Osteocyte (in vitro differentiated cells): ENCODE measurements around the gene ARID3C. TPM values are rescaled to one million over a fixed set of nuclear protein-coding genes. Genes with fewer than 3 reads are reported as not detected.

ENCODE experiments used
- DNase-seq: peaks from one replicate; pipeline ENCODE4 v3.0.0; 2021; ENCODE audit warnings: mixed read lengths; ENCODE audit not compliant: unreplicated experiment; ENCODE audit errors: extremely low spot score
- H3K27ac Mint-ChIP-seq: one replicate; pipeline ENCODE4 v1.8.0; 2021; ENCODE audit warnings: mild to moderate bottlenecking, mixed read lengths; ENCODE audit not compliant: unreplicated experiment
- H3K27me3 Mint-ChIP-seq: one replicate; pipeline ENCODE4 v1.8.0; 2021; ENCODE audit warnings: mixed read lengths; ENCODE audit not compliant: unreplicated experiment
- H3K36me3 Mint-ChIP-seq: one replicate; pipeline ENCODE4 v1.8.0; 2021; ENCODE audit warnings: mixed read lengths; ENCODE audit not compliant: unreplicated experiment
- H3K4me1 Mint-ChIP-seq: one replicate; pipeline ENCODE4 v1.8.0; 2021; ENCODE audit warnings: mixed read lengths; ENCODE audit not compliant: unreplicated experiment
- H3K4me3 Mint-ChIP-seq: one replicate; pipeline ENCODE4 v1.8.0; 2021; ENCODE audit warnings: mild to moderate bottlenecking, moderate library complexity, mixed read lengths; ENCODE audit not compliant: unreplicated experiment
- H3K9me3 Mint-ChIP-seq: one replicate; pipeline ENCODE4 v1.8.0; 2021; ENCODE audit warnings: mixed read lengths; ENCODE audit not compliant: unreplicated experiment
- CTCF ChIP-seq: fragments of 200-600 bp; sonication (generic); IDR thresholded peaks from 2 replicates; pipeline ENCODE4 v1.5.0; 2021; ENCODE audit warnings: antibody characterized with exemption, mild to moderate bottlenecking, moderate library complexity
- total RNA-seq: library from RNA; stranded (reverse); gene quantifications from 2 replicates; pipeline ENCODE4 v1.2.1, GENCODE V29; 2021

Gene ARID3C
- total RNA-seq, 1 donor from 2014 or later, result not detected

GRCh38 chr9:34584970-34585369, 43.9 kb downstream of the ARID3C start:
- no peak for DNase-seq
- H3K27me3 Mint-ChIP-seq, result peaks cover 84% of the 10 kb centered on the region
- no peaks in the 10 kb centered on the region for H3K9me3 Mint-ChIP-seq
- no peak overlapping the region for H3K27ac Mint-ChIP-seq
- H3K4me3 Mint-ChIP-seq, result no peak overlapping the region
- TF ChIP-seq CTCF, result no peak
- H3K4me1 Mint-ChIP-seq, result peaks cover 10% of the 10 kb centered on the region
- no peaks in the 10 kb centered on the region for H3K36me3 Mint-ChIP-seq

- peaks cover 3% of the 10 kb centered on the region for H3K4me1 Mint-ChIP-seq
- no peaks in the 10 kb centered on the region for H3K9me3 Mint-ChIP-seq
- peaks cover 84% of the 10 kb centered on the region for H3K27me3 Mint-ChIP-seq
- no peak for DNase-seq
- H3K36me3 Mint-ChIP-seq, result no peaks in the 10 kb centered on the region
- no peak for TF ChIP-seq CTCF
- H3K27ac Mint-ChIP-seq, result no peak overlapping the region
- no peak overlapping the region for H3K4me3 Mint-ChIP-seq
These were observed 46.1 kb downstream of the ARID3C start for GRCh38 chr9:34582787-34583186.

GRCh38 chr9:34581318-34581717, 47.5 kb downstream of the ARID3C start:
- no peak for DNase-seq
- Mint-ChIP-seq H3K27ac (no peak overlapping the region), H3K9me3 (no peaks in the 10 kb centered on the region), H3K4me3 (no peak overlapping the region), H3K36me3 (no peaks in the 10 kb centered on the region), H3K27me3 (peaks cover 82% of the 10 kb centered on the region), H3K4me1 (peaks cover 10% of the 10 kb centered on the region)
- no peak for TF ChIP-seq CTCF

- no peak overlapping the region for H3K27ac Mint-ChIP-seq
- no peak for DNase-seq
- H3K4me1 Mint-ChIP-seq, result peaks cover 10% of the 10 kb centered on the region
- H3K36me3 Mint-ChIP-seq, result no peaks in the 10 kb centered on the region
- peaks cover 80% of the 10 kb centered on the region for H3K27me3 Mint-ChIP-seq
- no peak for TF ChIP-seq CTCF
- H3K9me3 Mint-ChIP-seq, result no peaks in the 10 kb centered on the region
- H3K4me3 Mint-ChIP-seq, result no peak overlapping the region
These were observed 48.5 kb downstream of the ARID3C start for GRCh38 chr9:34580358-34580757.

GRCh38 chr9:34579808-34580163, 49.1 kb downstream of the ARID3C start:
- H3K4me3 Mint-ChIP-seq, result no peak overlapping the region
- no peak for TF ChIP-seq CTCF
- H3K27ac Mint-ChIP-seq, result no peak overlapping the region
- H3K4me1 Mint-ChIP-seq, result peaks cover 10% of the 10 kb centered on the region
- H3K27me3 Mint-ChIP-seq, result peaks cover 78% of the 10 kb centered on the region
- H3K9me3 Mint-ChIP-seq, result no peaks in the 10 kb centered on the region
- no peak for DNase-seq
- no peaks in the 10 kb centered on the region for H3K36me3 Mint-ChIP-seq
